Measurements from ENCODE around the gene GNA12. TPM values are rescaled to one million over a fixed set of nuclear protein-coding genes. Genes with fewer than 3 reads are reported as not detected.
A peak's percentile ranks its signal among the peaks of the same experiment; 100 is the strongest.

GNA12 gene
- total and polyA plus RNA-seq, 9 of the 15 experiments (the other 6 are each of a cell fraction or from before 2014, with no cell fraction given), result 0.65 to 32.7 (median 9.6) TPM

DNA sequence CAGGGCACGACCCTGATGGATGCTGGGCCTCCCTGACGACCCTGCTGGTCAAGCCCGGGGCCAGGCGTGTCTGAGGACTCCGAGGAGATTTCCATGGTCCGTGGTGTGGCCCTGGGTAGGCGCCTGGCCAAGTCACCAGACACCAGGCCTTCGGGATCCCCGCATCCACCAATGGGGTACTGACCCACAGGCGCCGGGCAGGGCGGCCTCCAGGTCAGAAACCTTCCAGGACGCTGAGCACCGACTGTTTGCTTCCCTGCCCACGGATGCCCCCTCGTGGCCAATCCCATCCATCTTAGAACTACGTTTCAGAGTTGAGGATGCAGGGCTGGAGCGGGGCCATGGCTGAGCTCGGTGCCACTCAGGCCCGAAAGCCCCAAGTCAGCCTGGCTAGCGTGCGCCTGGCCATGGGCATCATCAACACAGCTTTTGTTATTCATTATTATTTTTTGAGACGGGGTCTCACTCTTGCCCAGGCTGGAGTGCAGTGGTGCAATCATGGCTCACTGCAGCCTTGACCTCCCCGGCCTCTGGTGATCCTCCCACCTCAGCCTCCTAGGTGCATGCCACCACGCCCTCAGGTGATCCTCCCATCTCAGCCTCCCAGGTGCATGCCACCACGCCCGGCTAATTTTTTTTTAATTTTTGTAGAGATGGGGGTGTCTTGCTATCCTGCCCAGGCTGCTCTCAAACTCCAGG, 163.2 kb downstream of the GNA12 start (continued):
- TF ChIP-seq RERE (CRISPR knock-in tag; IDR thresholded peaks at IDR 0.05; ENCODE audit: borderline replicate concordance) (no peak), TBP (optimal IDR thresholded peaks at IDR 0.05; ENCODE audit: low read depth, low read length) (no peak), CREM (IDR thresholded peaks at IDR 0.05; ENCODE audit: low read depth) (peak; percentile 21; the same call in 1 of the 2 replicates), CTBP1 (IDR thresholded peaks at IDR 0.05; ENCODE audit: borderline replicate concordance) (no peak), ZNF274 (IDR thresholded peaks at IDR 0.05; ENCODE audit: borderline replicate concordance, low read depth, low read length) (no peak), NKRF (IDR thresholded peaks at IDR 0.05; ENCODE audit: borderline replicate concordance) (no peak), HDGF (IDR thresholded peaks at IDR 0.05) (no peak), PPARD (CRISPR knock-in tag; IDR thresholded peaks at IDR 0.05) (no peak), THRB (CRISPR knock-in tag; conservative IDR thresholded peaks at IDR 0.05) (no peak), ZNF699 (CRISPR knock-in tag; IDR thresholded peaks at IDR 0.05; ENCODE audit: insufficient replicate concordance) (no peak), ZNF644 (tag; IDR thresholded peaks at IDR 0.05; ENCODE audit: low read depth) (no peak), ZSCAN29 (IDR thresholded peaks at IDR 0.05) (no peak), ZFP36 (IDR thresholded peaks at IDR 0.05; ENCODE audit: low read depth, low read length, partially characterized antibody) (peak; percentile 21), KAT7 (CRISPR knock-in tag; IDR thresholded peaks at IDR 0.05; ENCODE audit: borderline replicate concordance) (no peak), ZBED1 (IDR thresholded peaks at IDR 0.05) (no peak), GABPA (tag; conservative IDR thresholded peaks at IDR 0.05; ENCODE audit: low read depth) (no peak), NELFE (IDR thresholded peaks at IDR 0.05; ENCODE audit: insufficient read depth, insufficient read length) (no peak), GTF2F1 (IDR thresholded peaks at IDR 0.05; ENCODE audit: low read depth, low read length) (no peak)
- TF ChIP-seq, protein P1, sequence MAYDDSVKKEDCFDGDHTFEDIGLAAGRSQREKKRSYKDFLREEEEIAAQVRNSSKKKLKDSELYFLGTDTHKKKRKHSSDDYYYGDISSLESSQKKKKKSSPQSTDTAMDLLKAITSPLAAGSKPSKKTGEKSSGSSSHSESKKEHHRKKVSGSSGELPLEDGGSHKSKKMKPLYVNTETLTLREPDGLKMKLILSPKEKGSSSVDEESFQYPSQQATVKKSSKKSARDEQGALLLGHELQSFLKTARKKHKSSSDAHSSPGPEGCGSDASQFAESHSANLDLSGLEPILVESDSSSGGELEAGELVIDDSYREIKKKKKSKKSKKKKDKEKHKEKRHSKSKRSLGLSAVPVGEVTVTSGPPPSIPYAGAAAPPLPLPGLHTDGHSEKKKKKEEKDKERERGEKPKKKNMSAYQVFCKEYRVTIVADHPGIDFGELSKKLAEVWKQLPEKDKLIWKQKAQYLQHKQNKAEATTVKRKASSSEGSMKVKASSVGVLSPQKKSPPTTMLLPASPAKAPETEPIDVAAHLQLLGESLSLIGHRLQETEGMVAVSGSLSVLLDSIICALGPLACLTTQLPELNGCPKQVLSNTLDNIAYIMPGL (CRISPR knock-in tag; IDR thresholded peaks at IDR 0.05), result no peak

Data from K562 (cell line).